ENCODE measurements around the gene ZNF618.

ZNF618 gene

DNA sequence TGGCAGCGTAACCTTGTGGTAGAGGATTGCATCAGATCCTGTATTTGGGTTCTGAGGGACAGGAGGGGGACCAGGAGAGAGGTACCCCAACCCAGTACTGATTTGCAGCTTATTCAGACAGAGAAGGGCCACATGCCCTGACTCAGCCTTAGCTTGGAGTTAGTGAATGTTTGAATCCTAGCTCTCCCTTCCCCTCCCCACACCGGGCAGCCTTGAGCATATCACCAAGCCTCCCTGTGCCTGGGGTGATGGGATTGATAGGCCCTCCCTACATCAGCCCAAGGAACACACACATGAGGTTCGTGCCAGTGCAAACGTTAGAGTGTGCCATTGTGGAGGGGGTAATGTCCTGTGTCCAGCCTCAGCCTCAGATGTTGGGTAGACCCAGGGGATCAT is 130.0 kb downstream of the ZNF618 start:
- DNase-seq, result no peak
- in situ Hi-C loops (cut with MboI; ENCODE audit: low pct_unique_long_range_greater_than_20kb, low sequenced_read_pairs), result no loop called here

DNA sequence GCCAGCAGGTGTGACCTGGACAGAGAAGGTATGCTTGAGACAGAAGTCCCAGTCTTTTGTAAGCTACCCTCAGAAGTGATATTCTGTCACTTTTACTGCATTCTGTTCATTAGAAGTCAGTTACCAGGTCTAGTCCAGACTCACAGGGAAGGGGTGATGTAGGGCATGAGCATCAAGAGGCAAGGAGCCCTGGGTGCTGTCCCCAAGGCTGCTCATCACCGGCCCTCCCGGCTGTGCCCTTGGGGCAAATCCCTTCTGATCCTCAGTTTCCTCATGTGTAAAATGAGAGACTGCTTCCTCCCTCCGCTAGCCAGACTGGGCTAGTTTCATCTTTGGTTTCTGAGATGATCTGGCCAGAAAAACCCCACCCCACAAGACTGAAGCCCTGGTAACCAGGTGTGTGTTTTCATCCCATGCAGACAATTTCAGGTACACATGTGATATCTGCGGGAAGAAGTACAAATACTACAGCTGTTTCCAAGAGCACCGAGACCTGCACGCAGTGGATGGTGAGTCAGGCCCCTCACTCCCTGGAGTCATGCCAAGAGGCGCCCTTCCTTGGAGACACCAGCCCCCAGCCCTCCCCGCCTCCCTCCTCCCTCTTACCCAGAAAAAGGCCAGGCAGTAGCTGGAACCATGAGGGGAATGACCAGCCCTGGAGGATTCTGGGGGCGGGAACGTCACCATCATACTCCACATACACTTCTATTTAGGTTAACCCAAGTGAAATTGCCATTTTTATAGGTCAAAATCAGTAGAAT is 131.0 kb downstream of the ZNF618 start:
- in situ Hi-C loops (cut with MboI; ENCODE audit: low pct_unique_long_range_greater_than_20kb, low sequenced_read_pairs), result no loop called here
- no peak for DNase-seq

DNA sequence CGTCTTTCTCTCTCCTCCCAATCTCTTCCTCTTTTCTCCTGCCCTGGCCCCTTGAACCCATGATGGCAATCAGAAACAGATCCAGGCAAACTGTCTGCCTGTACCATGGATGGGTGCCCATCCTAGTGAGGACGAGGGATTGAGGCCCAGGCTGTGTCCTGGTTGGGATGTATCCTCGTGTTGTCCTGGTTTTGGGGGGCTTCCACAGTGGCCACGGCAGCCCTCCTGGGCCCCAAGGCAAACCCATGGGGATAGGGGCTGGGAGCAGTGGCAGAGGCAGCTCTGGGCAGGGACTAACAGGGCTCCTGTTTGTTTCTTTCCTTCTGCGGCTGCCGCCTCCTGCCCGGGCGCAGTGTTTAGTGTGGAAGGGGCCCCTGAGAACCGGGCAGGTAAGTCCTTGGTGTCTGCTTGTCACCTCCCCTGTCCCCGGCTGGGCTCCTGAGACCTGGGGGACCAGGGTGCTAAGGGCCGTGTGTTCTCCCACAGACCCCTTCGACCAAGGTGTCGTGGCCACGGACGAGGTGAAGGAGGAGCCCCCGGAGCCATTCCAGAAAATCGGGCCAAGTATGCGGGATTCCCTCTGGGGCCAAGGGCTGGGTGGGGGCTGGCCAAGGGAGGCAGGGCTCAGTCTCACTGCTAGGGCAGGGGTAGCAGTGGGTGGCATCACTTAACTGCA is 132.0 kb downstream of the ZNF618 start:
- no peak for DNase-seq
- in situ Hi-C loops (cut with MboI; ENCODE audit: low pct_unique_long_range_greater_than_20kb, low sequenced_read_pairs), result no loop called here

DNA sequence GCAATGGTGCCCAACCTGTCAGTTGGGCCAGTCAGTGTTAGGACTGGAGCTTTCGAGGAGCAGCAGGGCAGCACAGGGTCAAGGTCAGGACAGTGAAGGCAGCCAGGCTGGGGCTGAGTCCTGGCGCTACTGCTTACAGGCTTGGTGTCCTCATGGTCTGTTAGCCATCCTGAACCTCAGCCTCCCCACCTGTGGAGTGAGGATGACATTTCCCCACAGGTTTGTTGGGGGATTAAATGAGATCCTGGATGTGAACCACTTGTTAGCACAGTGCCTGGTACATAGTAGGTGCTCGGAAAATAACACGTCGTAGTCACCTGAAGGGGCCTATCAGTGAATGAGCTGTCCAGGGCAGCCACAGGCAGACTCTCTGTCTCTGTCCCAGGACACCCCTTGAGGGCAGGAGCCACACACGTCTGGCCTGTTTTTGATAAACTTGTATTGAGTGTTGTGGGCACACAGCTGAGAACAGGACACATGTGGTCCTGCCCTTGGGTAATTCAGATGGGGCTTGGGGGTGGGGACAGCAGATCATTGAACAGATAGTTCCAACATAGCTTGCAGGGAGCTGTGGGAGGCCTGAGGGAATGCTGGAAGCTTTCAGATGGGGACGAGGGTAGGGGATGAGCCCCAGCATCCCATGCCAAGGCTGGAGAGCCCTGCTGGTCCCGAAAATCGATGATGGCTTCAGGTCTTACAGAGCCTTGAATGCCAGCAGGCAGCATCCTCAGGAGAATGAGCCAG is 132.7 kb downstream of the ZNF618 start:
- in situ Hi-C loops (cut with MboI; ENCODE audit: low pct_unique_long_range_greater_than_20kb, low sequenced_read_pairs), result no loop called here

DNA sequence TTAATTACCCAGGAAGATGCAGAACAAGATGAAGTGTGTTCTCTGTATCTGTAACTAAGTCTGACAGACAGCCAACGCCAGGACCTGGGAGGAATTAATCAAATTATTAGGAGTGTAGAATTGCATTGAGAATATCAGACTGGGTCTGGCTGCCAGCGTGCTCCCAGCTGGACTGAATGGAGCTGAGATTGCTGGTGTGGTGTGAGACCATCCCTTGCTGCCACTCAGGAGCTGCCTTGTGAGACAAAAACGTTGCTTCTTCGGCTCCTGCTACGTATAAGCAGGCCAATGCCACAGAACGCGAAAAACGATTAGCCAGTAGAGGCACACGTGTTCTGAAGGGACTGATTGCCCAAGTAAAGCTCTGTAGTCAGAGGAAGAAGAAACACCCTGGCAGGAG is 135.2 kb downstream of the ZNF618 start:
- no peak for DNase-seq
- in situ Hi-C loops (cut with MboI; ENCODE audit: low pct_unique_long_range_greater_than_20kb, low sequenced_read_pairs), result no loop called here

More for the DNA sequence above, 132.7 kb downstream of the ZNF618 start:
- no peak for DNase-seq

DNA sequence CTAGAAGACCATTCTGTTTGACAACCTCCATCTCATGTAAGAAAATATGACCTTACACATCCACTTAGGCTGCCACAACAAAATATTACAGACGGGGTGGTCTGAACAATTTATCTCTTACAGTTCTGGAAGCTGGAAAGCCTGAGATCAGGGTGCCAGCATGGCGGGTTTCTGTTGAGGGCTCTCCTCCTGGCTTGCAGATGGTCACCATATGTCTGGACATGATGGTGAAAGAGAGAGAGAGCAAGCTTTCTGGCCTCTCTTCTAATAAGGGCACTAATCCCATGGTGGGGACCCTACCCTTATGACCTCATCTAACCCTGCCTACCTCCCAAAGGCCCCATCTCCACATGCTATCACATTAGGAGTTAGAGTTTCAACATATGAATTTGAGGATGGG is 136.0 kb downstream of the ZNF618 start:
- in situ Hi-C loops (cut with MboI; ENCODE audit: low pct_unique_long_range_greater_than_20kb, low sequenced_read_pairs), result no loop called here
- no peak for DNase-seq

DNA sequence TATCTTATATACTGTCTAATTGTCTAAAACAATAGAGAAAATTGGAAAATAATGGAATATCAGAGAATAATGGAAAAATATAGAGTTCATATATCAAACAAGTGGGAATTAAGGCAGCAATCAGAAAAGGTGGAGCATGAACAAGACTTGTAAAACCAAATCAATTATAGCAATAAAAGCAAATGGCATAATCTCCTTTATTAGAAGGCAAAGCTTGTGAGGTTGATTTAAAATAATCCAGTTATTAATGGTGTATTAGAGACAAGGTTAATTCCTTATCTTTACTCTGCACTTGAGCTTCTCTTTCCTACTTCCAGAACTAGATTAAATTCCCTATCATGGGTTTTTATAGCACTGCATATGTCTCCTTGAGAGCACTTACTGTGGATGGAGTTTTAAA is 137.9 kb downstream of the ZNF618 start:
- in situ Hi-C loops (cut with MboI; ENCODE audit: low pct_unique_long_range_greater_than_20kb, low sequenced_read_pairs), result no loop called here
- no peak for DNase-seq

DNA sequence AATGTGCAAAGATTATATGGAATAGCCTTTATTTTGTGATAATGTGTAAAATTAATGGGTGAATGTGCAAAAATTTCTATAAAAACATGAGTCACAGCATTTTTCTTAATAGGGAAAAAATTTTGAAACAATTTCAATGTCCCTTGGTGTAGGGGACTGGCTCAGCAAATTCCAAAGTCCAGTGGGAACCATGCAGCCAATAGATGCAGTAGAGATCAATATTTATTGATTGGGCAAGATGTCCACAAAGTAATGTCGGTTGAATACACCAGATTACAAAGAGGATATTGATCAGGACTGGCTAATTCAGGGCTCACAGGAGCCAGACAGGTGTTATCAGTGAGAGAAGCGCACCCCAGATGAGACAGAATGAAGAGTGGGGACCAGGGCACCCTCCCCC is 139.5 kb downstream of the ZNF618 start:
- in situ Hi-C loops (cut with MboI; ENCODE audit: low pct_unique_long_range_greater_than_20kb, low sequenced_read_pairs), result no loop called here

DNA sequence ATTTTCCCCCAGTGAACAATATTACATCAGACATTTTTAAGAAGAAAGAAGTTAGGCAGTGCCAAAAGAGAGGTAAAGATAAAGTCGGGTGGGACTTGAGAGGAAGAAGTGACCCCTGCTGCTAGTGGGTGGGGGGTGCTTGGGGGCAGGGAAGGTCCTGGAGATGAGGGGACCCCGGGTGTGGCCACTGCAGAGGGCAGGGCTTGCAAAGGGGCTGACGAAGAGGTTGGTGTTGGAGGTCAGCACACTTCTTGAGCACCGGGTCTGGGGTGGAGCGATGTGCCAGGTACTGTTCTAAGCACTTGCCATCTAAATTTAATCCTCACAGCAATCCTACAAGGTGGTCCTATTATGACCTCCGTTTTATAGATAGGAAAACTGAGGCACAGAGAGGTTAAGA is 140.0 kb downstream of the ZNF618 start:
- in situ Hi-C loops (cut with MboI; ENCODE audit: low pct_unique_long_range_greater_than_20kb, low sequenced_read_pairs), result no loop called here
- DNase-seq, result no peak

More for the DNA sequence above, 139.5 kb downstream of the ZNF618 start:
- no peak for DNase-seq

DNA sequence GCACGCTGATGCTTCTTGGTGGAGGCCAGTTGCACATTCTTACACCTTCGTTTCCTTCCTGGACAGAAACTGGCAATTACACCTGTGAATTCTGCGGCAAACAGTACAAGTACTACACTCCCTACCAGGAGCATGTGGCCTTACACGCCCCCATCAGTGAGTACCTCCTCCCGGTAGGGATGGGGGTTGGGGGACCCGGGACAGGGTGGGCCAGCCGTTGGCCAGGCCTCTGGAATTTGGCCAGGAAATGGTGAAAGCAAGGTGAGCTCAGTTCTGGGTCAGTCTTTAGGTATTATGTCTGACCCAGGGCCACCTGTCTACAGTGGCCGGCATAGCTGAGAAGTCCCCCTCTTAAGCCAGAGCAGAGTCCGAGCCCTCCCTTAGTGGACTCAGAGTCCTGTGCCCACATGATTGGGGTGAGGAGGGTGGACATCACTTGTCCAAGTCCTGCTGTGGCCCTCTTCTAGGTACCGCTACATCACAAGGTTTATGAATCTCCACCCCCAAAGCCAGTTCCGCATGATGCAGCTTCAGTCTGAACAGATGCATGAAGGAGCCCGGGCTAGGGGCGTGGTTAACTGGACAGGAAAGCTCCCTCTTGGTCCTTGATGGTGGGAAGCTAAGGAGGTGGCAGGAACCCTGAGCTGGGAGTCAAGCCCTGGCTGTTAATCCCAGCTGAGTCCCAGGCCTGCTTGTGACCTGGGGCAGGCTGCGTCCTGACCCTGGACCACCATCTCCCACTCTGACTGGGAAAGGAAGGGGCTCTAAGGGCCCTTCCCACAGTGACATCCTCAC is 140.7 kb downstream of the ZNF618 start:
- in situ Hi-C loops (cut with MboI; ENCODE audit: low pct_unique_long_range_greater_than_20kb, low sequenced_read_pairs), result no loop called here

DNA sequence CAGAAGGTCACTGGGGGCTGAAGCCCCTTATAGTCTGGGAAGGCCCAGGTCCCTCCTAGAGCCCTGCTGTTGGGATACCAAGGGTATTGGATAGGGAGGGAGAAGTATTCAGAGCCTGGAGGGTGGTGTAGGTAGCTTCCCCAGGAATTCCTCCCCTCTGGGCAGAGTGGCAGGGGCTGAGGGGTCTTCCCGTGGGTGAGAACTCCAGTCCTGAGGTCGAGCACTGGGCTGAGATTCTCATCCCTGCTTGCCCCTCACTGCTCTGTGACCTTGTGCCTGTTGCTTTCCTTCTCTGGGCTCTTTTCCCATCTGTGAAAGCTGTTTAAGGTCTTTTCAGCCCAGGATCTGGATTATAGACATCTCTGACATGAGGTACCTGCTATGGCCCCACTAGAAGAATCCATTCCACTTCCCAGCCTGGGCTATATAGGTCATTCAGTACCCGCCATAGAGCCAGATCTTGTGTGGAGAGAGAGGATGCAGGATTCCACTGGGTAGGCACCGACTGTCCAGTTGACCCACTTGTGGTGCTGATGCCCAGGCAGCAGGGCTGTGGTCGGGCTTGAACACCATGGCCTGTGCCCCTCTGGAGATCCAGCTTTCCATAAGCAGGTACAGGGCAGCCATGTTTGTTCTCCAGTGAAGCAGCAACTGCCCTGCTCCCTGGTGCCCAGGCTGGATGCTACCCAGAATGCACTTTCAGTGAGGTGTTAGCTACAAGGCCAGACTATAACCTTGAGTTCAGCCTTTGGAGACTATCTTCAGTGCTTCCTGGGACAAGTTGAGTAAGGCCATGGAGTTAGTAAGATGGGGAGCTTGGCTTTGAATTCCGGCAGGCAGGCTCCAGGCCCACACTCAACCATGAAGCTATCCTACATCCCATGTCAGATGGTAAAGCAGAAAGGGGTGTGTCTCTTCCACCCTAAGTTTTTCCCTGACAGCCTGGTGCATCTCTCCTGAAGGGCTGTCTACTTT is 141.9 kb downstream of the ZNF618 start:
- in situ Hi-C loops (cut with MboI; ENCODE audit: low pct_unique_long_range_greater_than_20kb, low sequenced_read_pairs), result no loop called here
- no peak for DNase-seq

More for the DNA sequence above, 140.7 kb downstream of the ZNF618 start:
- DNase-seq, result no peak

DNA sequence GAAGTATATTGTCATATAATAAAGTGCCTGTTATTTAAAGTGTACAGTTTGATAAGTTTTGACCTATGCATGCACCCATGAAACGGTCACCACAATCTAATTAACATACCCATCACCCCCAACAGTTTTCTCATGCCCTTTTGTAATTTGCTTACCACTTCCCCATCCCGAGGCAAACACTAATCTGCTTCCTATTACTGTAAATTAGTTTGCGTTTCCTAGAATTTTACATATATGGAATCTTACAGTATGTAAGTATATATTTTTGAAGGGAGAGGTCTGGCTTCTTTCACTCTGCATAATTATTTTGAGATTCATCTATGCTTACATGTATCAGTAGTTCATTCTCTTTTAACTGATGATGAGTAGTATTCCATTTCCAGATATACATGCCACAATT is 145.5 kb downstream of the ZNF618 start:
- in situ Hi-C loops (cut with MboI; ENCODE audit: low pct_unique_long_range_greater_than_20kb, low sequenced_read_pairs), result no loop called here
- no peak for DNase-seq

DNA sequence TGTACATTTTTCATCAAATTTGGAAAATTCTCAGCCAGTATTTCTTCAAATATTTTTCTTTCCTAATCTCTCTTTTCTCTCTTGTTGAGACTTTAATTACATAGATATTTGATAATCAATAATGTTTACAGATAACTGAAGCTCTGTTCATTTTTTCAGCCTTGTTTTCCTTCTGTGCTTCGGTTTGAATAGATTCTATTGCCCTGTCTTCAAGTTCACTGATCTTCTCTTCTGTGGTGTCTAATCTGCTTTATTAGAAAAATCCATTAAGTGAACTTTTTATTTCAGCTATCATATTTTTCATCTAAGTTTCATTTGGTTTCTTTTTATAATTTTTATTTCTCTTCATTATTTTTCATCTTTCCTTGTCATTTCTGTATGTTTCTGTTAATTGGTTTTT is 147.9 kb downstream of the ZNF618 start:
- in situ Hi-C loops (cut with MboI; ENCODE audit: low pct_unique_long_range_greater_than_20kb, low sequenced_read_pairs), result no loop called here
- DNase-seq, result no peak

DNA sequence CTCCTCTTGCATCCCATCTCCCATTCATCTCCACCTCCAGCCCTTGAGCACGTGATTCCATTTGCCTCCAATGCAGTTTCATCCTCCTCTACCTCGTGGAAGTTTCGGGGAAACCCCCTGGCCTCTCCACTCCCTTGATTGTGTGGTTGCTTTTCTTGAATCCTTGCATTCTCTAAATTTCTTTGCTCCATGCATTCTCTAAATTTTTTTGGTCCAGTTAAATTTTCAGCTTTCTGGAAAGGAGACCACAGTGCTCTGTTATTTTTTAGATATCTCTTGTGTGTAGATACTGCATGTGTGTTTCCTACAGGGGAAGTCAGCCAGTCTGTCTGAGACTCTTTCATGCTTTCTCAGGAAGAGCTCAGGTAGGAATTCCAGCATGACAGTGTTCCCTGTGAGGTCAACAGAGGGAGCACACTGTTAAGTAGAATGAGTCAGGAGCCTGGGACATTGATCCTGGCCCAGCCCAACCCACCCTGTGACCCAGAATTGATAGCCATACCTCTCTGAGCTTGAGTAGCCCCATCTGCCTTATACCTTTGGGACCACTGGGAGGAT is 149.2 kb downstream of the ZNF618 start:
- in situ Hi-C loops (cut with MboI; ENCODE audit: low pct_unique_long_range_greater_than_20kb, low sequenced_read_pairs), result no loop called here

DNA sequence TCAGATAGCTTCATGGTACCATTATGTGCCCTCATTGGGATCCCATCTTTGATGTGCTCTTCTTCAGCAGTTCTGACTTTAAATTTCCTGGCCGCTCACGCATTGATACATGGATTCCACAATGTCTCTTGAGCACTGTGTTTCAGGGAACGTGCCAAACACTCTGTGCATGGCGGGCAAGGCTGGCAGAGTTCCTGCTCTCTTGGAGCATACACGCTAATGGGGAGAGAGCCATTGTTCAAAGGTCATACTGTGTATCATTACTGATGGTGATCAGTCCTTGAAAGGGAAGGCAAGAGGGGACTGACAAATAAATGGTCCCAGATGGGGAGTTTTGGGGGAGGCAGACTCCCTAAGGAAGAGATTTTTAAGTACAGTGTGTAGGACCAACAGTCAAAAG is 149.7 kb downstream of the ZNF618 start:
- in situ Hi-C loops (cut with MboI; ENCODE audit: low pct_unique_long_range_greater_than_20kb, low sequenced_read_pairs), result no loop called here
- DNase-seq, result no peak

More for the DNA sequence above, 149.2 kb downstream of the ZNF618 start:
- DNase-seq, result no peak

DNA sequence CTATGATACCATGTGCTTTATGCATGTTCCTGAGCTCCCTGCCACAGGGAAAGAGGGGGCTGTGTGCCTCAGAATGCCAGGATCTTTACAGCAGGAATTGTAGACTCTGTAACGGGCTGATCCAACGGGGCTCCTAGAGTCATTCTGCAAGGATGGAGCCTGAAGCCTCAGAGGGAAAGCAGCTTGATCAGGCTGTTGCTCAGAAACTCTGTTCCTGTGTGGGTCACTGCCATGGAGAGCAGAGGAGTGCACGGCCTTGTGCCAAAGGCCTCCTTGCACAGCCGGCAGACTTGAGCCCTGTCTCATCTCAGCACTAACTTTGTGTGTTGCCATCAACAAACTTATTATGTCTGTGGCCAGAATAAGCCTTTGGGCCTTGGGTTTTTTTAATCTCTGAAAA is 150.2 kb downstream of the ZNF618 start:
- in situ Hi-C loops (cut with MboI; ENCODE audit: low pct_unique_long_range_greater_than_20kb, low sequenced_read_pairs), result no loop called here

DNA sequence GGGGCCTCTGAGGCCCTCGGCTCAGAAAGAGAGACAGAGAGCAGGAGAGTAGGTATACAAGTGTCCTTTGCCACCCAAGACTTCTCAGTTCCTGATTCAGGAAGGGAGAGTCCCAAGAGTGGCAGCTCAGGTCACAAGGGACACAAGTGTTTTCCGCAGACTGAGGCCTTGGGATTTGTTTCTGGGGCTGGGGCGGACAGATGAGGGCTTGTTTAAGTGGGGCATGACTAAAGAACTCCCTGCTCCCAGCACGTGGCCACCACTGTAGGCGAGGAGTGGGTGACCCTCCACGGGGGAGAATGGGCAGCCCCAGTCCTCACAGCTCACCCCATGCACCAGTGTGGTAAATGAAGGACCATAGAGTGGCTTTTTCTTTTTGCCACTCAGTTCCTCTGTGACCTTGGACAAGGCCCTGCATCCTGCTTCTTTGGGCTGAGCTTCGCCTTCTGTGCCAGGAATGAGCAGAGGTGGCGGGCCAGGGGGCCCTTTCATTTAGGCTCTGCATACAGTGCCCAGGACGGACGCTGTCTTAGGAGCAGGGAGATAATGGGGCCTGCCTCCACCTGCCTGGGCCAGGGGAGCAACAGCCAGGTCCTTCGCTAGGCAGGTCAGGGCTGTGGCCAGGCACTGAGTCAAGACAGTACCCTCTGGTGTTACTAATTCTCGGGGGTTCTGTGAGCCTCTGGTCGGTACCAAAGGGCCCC is 151.2 kb downstream of the ZNF618 start:
- in situ Hi-C loops (cut with MboI; ENCODE audit: low pct_unique_long_range_greater_than_20kb, low sequenced_read_pairs), result no loop called here
- DNase-seq, result no peak

More for the DNA sequence above, 150.2 kb downstream of the ZNF618 start:
- no peak for DNase-seq
